GM18502 (cell line): ENCODE results near the gene MINDY4.

ENCODE experiments used
- ATAC-seq: cut with Tn5 transposase; IDR thresholded peaks from one replicate; pipeline ENCODE4 v1.9.1; 2021; ENCODE audit warnings: mild to moderate bottlenecking; ENCODE audit not compliant: unreplicated experiment, poor library complexity

The MINDY4 gene

GRCh38 chr7:30846378-30846777 is 75.2 kb downstream of the MINDY4 start:
- ATAC-seq = no peak

DNA sequence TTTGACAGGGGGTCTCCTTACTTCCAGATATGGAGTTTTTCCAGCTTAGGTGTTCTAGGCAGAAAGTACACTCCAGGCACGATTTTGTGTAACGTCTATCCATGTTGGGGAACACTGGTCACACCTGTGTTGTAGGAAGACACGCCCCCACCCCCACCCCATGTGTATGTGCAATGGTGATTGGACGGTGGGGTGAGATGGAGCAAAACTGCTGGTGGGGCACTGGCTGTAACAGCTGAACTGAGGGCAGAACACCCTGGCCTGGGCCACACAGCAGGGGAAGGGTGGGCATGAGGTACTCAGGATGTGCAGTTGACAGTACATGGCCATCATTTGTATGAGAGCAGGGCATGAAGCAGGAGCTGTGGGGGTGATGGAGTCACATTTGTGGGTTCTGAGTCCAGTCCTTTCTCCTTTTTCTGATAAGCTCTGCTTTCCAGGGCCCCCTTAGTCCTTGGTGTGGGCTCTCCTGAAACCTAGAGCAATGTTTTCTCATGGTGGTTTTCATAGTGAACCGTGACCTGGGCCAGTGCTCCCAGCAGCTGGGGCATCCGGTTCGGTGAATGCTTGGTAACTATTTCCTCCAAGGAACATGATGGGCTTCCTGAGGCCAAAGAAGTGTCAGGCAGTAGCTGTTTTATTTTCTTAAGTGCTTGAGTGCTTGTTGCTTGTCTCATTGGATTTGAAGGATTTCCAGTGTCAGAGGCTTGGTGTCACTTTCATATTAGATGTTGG is 77.1 kb downstream of the MINDY4 start:
- ATAC-seq = no peak

DNA sequence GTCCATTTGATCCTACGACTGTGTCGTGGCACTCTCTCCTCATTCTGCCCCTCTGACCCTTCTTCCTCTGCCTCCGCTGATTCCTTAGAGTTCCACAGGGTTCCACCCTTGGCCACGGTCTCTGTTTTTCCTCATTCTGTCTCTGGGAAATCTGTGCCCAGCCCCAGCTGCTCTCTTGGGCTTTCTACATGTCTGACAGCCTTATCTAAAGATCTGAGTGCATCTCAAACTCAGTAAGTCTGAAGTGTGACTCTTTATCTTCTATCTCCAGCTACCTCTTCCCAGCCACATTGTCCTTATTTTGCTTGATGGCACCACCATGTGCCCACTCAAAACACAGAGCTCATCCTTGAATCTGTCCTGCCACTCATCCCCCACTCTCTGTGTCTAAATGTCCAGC is 78.3 kb downstream of the MINDY4 start:
- no peak for ATAC-seq

DNA sequence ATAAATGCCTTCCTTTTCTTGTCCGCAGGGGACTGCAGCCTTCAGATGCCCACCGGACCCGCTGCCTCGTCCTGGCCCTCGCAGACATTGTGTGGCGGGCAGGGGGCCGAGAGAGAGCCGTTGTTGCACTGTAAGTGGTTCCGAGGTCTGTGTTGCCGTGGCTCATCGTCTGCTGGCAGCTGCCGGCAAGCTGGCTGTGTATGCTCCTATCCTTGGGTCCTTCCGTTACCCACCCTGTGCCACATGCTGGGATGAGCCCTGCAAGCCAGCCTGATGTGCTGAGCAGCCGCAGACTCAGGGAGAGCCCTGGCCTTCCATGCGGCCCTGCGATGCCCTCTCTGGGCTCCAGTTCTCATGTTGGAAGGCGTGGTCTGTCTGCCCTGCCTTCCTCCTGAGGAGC is 79.2 kb downstream of the MINDY4 start:
- no peak for ATAC-seq

DNA sequence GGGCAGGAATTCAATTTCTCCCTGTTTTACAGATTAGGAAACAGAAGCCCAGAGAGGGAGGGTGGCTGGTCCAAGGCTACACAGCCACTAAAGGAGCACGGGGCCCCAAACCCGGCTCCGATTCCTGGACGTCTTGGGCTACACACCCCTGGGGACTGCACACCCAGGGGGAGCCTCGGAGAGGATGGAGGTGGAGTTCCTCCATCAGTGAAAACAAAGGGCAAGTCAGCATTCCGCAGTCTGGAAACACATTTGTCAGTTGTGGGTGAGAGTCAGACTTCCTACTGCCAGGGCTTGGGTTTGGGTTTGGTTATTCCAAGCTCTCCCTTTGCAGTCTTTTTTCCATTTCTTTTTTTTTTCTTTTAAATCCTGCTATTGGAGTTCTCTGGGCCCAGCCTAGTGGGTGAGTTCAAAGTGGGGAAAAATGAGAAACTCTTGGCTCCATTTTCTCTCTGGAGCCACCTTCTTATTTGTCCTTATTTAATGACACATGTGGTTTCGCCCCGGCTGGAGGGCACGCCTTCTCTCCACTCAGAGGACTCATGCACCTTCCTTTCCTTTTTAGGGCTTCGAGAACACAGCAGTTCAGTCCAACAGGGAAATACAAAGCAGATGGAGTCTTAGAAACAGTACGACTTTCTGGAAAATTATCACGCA is 80.6 kb downstream of the MINDY4 start:
- ATAC-seq = no peak

DNA sequence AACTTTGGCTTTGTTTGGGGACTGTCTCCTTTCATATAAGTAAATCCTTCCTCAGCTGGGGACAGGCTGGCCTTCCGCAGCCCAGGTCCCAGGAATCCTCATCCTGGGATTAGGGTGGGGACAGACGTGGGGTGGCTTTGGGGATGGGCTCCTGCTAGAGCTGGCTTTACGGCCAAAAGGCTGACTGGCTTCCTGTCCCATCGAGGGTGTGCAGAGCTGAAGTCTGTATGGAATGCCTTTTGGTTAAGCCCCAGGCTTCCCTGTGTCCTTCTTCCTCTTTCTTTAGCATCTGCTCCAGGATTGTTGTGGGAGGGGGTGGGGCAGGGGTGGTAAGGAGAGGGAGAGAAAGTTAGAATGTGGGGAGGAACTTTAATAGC is 81.1 kb downstream of the MINDY4 start:
- ATAC-seq = no peak

- ATAC-seq = no peak
Measured at GRCh38 chr7:30852744-30853288, 81.6 kb downstream of the MINDY4 start.

DNA sequence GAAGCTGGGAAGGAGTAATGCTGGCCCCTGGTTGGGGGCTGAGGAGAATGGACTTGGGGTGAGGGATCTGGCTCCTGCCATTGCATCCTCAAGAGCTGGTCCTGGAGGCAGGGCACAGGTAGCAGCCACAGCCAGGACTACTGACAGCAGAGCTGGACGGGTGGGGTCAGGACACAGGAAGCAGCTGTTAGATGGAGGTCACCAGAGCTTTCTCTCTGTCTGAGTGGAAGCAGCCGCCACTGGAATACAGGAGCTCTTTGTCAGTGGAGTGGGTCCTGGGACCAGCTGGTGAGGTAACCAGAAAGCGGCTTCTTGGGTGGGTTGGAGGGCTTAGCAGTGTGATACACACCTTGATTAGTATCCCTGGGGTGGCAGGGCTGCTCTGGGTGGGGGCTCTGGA is 82.4 kb downstream of the MINDY4 start:
- no peak for ATAC-seq

DNA sequence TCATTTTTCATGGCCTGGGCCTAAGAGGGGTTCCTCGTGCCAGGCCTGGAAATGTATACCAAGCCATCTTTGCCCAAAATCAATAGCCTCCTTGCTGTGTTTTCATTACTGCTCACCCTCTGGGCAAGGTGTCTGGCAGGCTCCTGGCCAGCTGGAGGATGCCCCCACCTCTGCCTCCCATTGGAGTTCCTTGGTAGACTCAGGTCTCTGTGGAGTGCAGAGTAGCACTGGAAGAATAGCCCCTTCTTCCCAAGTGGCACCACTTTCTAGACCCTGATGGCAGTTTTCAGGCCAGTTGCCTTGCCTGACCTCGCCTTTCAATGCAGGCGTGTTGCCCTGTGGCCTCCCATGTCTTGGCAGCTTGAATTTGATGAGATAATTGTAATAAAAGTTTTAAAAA is 84.7 kb downstream of the MINDY4 start:
- ATAC-seq = no peak

DNA sequence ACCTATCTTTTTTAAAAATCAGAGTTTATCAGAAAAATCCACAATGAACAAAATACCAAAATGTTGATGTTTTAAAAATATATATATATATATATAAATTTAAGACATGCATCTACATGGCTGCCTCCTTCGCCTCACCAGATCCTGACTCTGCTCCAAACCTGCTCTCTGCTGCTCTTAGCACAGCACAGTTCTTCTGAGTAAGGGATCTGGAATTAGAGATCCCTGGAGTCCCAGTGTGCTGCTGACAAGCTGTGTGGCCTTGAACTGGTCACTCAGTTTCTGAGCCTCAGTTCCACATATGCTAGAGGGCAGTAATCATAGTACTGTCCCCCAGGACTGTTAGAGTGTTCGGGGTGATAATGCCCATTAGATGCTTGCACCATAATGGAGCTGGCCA is 87.4 kb downstream of the MINDY4 start:
- no peak for ATAC-seq

GRCh38 chr7:30859202-30859939 is 88.2 kb downstream of the MINDY4 start:
- no peak for ATAC-seq

GRCh38 chr7:30859940-30860496 is 88.8 kb downstream of the MINDY4 start:
- ATAC-seq = no peak

GRCh38 chr7:30861612-30862011 is 90.4 kb downstream of the MINDY4 start:
- no peak for ATAC-seq

GRCh38 chr7:30862995-30863705 is 91.9 kb downstream of the MINDY4 start:
- ATAC-seq = no peak

DNA sequence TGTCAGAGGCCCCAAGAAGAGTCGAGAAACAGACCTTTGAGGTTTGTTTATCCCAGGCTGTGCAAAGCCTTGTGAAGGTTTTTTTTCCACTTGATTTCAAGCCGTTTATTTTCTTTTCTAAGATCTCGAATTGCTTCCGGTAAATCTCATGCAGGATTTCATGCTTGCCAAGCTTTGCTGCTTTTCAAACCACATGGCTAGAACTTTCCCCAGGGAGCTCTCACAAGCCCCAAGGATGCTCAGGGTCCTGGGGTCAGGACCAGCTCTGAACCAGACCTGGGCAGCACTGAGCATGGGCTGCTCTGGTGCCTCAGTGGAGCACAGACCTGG is 92.5 kb downstream of the MINDY4 start:
- no peak for ATAC-seq

- no peak for ATAC-seq
Measured at GRCh38 chr7:30864101-30864500, 92.9 kb downstream of the MINDY4 start.

GRCh38 chr7:30865076-30865475 is 93.9 kb downstream of the MINDY4 start:
- ATAC-seq = no peak

DNA sequence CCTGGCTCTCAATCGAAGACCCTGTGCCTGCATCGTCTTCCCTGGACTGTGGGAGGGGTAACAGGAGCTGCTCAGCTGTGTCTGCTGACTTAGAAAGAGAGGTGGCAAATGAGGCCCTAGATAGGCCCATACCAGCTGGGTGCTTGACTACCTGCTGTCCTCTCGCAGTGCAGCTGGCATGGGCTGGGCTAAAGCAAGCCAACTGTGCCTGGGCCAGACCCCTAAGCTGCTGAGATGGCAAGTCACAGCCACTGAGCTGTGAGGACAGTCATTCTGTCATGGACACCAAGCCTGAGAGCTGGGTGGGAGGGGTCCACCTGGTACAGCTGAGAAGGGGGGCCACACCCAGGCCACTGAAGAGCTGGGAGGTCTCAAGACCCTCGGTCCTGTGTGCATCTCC is 94.6 kb downstream of the MINDY4 start:
- no peak for ATAC-seq

DNA sequence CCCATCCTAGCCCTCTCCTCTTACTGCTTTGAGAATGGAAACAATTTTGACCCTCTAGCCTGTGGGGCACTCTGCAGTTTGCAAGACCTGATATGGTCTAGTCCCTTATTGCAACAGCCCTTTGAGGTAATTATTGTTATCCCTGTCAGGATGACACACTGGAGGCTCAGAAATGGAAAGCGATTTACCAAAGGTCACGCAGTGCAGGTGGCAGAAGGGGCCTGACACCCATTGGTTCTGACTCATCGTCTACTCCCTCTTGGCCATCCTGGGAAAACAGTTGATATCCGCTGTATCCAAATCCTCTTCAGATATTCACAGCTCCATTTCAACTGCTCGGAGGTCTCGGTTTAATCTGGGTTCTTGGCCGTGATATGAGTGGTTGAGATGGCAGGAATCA is 95.7 kb downstream of the MINDY4 start:
- ATAC-seq = no peak

DNA sequence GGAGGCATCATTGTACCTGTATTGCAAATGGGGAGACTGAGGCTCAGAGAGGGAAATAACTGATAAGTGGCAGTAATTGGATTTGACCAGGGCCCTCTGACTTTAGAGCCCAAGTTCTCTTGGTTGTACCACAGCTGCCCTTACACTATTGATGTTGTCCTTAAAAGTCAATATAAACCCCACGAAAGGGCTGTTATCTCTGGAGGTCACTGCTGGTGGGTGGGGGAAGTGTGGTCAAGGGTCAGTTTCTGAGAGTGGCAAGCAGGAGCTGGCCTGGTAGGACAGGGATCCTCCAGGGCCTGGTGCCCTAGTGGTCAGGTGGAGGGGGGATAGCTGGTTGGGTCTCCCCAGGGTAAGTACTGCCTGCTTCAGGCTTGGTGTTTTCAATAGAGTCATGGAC is 96.3 kb downstream of the MINDY4 start:
- no peak for ATAC-seq
